Measurements from ENCODE around the gene INPP5A.

INPP5A gene

GRCh38 chr10:132809232-132810140, 271.9 kb downstream of the INPP5A start:
- TF ChIP-seq, protein P1, sequence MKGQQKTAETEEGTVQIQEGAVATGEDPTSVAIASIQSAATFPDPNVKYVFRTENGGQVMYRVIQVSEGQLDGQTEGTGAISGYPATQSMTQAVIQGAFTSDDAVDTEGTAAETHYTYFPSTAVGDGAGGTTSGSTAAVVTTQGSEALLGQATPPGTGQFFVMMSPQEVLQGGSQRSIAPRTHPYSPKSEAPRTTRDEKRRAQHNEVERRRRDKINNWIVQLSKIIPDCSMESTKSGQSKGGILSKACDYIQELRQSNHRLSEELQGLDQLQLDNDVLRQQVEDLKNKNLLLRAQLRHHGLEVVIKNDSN (IDR thresholded peaks at IDR 0.05), result no peak
- TF ChIP-seq RAD21 (IDR thresholded peaks at IDR 0.05; ENCODE audit: low read depth) (no peak), TCF12 (IDR thresholded peaks at IDR 0.05; ENCODE audit: low read depth) (no peak), MAX (IDR thresholded peaks at IDR 0.05) (no peak), NFIC (IDR thresholded peaks at IDR 0.05) (no peak), CEBPB (IDR thresholded peaks at IDR 0.05) (no peak), TEAD4 (IDR thresholded peaks at IDR 0.05) (no peak), CREB1 (IDR thresholded peaks at IDR 0.05; ENCODE audit: low read depth) (no peak), FOXM1 (IDR thresholded peaks at IDR 0.05; ENCODE audit: borderline replicate concordance, low read depth) (no peak), EGR1 (IDR thresholded peaks at IDR 0.05) (no peak), YY1 (IDR thresholded peaks at IDR 0.05; ENCODE audit: low read depth) (no peak), REST (IDR thresholded peaks at IDR 0.05; ENCODE audit: low read depth) (no peak), TAF1 (IDR thresholded peaks at IDR 0.05; ENCODE audit: low read depth) (no peak), ZBTB7A (IDR thresholded peaks at IDR 0.05; ENCODE audit: low read depth) (no peak)

DNA sequence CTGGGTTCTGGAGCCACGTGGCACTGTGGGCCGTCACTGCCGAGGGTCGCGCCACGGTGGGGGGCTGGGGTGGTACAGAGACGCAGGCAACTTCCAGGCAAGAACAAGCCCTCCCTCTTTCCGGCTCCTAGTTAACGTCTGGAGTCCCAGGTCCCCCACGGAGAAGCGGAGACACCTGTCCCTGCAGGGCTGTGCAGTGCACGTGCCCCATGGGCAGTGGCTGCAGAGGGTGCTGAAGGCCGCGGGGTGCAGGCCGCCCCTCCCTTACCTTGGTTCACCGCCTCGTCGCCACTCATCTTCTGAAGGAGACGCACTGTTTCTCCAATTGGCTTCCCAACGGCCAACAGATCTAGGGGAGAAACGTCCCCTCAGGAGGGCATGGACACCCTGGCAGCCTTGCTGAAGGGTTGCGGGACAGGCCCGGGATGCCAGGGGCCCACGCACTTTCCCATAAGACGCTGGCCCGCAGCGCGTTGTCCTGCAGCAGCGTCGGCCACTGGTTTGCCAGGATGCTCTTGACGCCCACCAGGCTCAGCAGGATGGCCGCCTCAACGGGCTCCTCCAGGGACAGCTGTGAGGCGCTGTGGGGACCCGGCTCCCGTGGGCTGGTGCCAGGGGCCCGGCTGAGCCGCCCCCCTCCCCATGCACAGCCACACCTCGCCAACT, 272.7 kb downstream of the INPP5A start:
- TF ChIP-seq EP300 (IDR thresholded peaks at IDR 0.05; ENCODE audit: borderline replicate concordance) (no peak), TEAD4 (IDR thresholded peaks at IDR 0.05) (no peak), EGR1 (IDR thresholded peaks at IDR 0.05) (no peak)

GRCh38 chr10:132810807-132811700, 273.5 kb downstream of the INPP5A start:
- no peak for TF ChIP-seq TAF1 (IDR thresholded peaks at IDR 0.05; ENCODE audit: low read depth)
- no peak for TF ChIP-seq YY1 (IDR thresholded peaks at IDR 0.05; ENCODE audit: low read depth)
- no peak for TF ChIP-seq EGR1 (IDR thresholded peaks at IDR 0.05)
- no peak for TF ChIP-seq TEAD4 (IDR thresholded peaks at IDR 0.05)

DNA sequence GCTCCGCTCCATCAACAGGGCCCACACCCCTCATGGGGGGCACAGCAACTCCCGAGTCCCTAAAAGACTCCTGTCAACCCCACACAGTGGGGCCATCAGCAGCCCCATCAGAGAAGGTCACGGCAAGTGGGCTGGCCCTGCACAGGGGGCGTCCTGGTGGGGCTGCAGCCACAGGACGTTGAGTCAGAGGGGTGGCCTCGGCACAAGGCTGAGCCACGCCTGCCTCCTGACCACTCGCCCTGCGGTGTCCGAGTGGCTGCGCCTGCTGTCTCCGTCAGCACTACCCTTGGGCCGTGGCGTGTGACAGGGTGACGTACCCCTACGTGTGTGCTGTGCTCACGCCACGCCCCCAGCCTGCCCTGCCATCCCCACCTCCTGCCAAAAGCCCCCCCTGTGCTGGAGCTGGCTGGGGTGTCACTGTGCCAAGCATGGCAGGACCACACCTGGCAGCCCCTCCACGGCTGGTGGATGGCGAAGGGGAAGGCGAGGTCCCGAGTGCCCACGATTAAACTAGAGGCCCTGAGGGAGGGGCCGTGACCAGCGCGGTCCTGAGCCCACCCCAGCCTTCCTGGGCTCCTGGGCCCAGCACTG, 274.4 kb downstream of the INPP5A start:
- TF ChIP-seq EGR1 (IDR thresholded peaks at IDR 0.05), result no peak
- TF ChIP-seq CREB1 (IDR thresholded peaks at IDR 0.05; ENCODE audit: low read depth), result no peak
- no peak for TF ChIP-seq REST (IDR thresholded peaks at IDR 0.05; ENCODE audit: low read depth)
- TF ChIP-seq TEAD4 (IDR thresholded peaks at IDR 0.05), result no peak
- TF ChIP-seq YY1 (IDR thresholded peaks at IDR 0.05; ENCODE audit: low read depth), result no peak
- TF ChIP-seq TAF1 (IDR thresholded peaks at IDR 0.05; ENCODE audit: low read depth), result no peak

DNA sequence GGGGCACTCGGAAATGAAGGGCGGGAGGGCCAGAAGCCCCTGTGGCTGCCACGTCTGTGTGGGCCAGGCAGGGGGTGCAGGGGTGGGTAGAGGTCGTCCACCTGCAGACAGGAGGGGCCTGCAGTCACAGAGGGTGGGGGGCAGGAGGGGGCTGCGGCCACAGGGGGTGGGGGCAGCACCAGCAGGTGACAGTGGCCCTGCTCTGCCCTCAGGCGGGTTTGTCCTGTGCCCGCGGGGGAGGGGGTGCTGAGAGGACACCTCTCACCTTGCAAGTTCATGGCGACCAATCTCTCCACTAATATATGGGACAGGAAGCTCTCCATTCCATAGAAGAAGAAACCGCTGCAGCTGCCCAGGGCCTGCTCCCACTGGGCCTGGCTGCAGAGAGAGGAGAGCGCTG, 274.9 kb downstream of the INPP5A start:
- TF ChIP-seq ZBTB7A (IDR thresholded peaks at IDR 0.05; ENCODE audit: low read depth), result no peak
- TF ChIP-seq, protein P1 (IDR thresholded peaks at IDR 0.05), result no peak
- TF ChIP-seq NFIC (IDR thresholded peaks at IDR 0.05), result no peak

DNA sequence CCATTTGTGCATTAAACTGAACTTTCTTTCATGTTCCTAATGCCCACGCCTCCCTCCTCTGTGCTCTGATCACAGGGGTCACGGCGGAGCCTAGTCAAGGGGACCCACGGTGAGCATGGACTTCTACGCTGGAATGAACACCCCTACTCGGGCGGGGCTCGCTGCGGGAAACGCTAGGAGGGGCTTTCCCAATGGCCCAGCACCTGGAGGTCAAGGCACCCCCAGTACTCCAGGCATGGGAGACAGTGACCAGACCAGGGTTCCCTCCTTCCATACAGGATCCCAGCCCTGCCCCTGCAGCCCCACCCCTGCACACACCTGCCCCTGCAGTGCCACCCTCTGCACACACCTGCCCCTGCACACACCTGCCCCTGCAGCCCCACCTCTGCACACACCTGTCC, 275.4 kb downstream of the INPP5A start:
- TF ChIP-seq RAD21 (IDR thresholded peaks at IDR 0.05; ENCODE audit: low read depth), result no peak
- no peak for TF ChIP-seq EGR1 (IDR thresholded peaks at IDR 0.05)
- TF ChIP-seq NFIC (IDR thresholded peaks at IDR 0.05), result no peak
- no peak for TF ChIP-seq EP300 (IDR thresholded peaks at IDR 0.05; ENCODE audit: borderline replicate concordance)
- TF ChIP-seq CEBPB (IDR thresholded peaks at IDR 0.05), result no peak
- no peak for TF ChIP-seq REST (IDR thresholded peaks at IDR 0.05; ENCODE audit: low read depth)
- no peak for TF ChIP-seq ZBTB7A (IDR thresholded peaks at IDR 0.05; ENCODE audit: low read depth)
